ENCODE data around the gene KIF5A. TPM values are rescaled to one million over a fixed set of nuclear protein-coding genes. Genes with fewer than 3 reads are reported as not detected.

The KIF5A gene
- total and polyA plus RNA-seq, 2 of the 4 experiments (the other 2 are of a cell fraction) = 0.15 to 0.18 TPM

- Histone ChIP-seq H3K9me3 (ENCODE audit: control insufficient read depth, insufficient read depth, low read length) (no peaks in the 10 kb centered on the region), H3K4me1 (ENCODE audit: control insufficient read depth, insufficient read depth, low read length) (peaks cover 2% of the 10 kb centered on the region; the same call in 1 of the 2 replicates), H2BK20ac (ENCODE audit: low read depth, low read length) (no peak overlapping the region), H2BK120ac (ENCODE audit: low read depth, low read length) (no peak overlapping the region), H2AFZ (replicated peaks; ENCODE audit: low read length, poor library complexity) (no peak overlapping the region), H3K14ac (replicated peaks; ENCODE audit: low read depth, low read length) (no peak overlapping the region), H3K4ac (ENCODE audit: low read depth, low read length) (no peak overlapping the region), H2AK9ac (replicated peaks; ENCODE audit: low read depth, low read length, poor library complexity) (peak overlapping the region; percentile 63), H3K56ac (ENCODE audit: extremely low read depth, insufficient read depth, low read length) (no peak overlapping the region), H2AK5ac (ENCODE audit: low read depth, low read length) (no peak overlapping the region), H3K36me3 (ENCODE audit: control insufficient read depth, insufficient read depth, low read length) (peaks cover under 1% of the 10 kb centered on the region; the same call in 1 of the 2 replicates), H2BK15ac (ENCODE audit: low read depth, low read length) (no peak overlapping the region), H4K8ac (ENCODE audit: low read depth in 2 of 2, low read length in 2 of 2) (no peak overlapping the region), H3K9me1 (ENCODE audit: insufficient read depth, low read length) (peaks cover 4% of the 10 kb centered on the region; the same call in 1 of the 2 replicates), H3K18ac (ENCODE audit: low read depth, low read length) (no peak overlapping the region), H3K79me1 (ENCODE audit: low read depth in 1 of 2, low read length in 2 of 2) (no peaks in the 10 kb centered on the region), H3K9ac (ENCODE audit: low read depth, low read length) (no peak overlapping the region), H3K27me3 (ENCODE audit: control insufficient read depth, insufficient read depth, low read length) (peaks cover 57% of the 10 kb centered on the region), H3K4me2 (ENCODE audit: low read depth, low read length) (no peak overlapping the region), H4K5ac (ENCODE audit: low read depth, low read length) (no peak overlapping the region), H2BK5ac (ENCODE audit: low read depth, low read length, poor library complexity, severe bottlenecking) (no peak overlapping the region), H3K23ac (ENCODE audit: low read depth, low read length) (no peak overlapping the region), H4K20me1 (ENCODE audit: insufficient read depth, low read length) (no peaks in the 10 kb centered on the region; the same call in 1 of the 2 replicates), H3K4me3 (ENCODE audit: insufficient read depth, low read depth, low read length) (no peak overlapping the region), H3K27ac (ENCODE audit: insufficient read depth, low read length) (no peak overlapping the region), H4K91ac (ENCODE audit: insufficient read depth, low read depth, low read length) (no peak overlapping the region)
- DNase-seq = no peak
- ATAC-seq (ENCODE audit: low read depth) = no peak
- CTCF ChIA-PET = no interaction called here
- POLR2A ChIA-PET (ENCODE audit: unreplicated experiment) = interaction anchor here (0.6 kb wide), 1 partner anchor 27 kb away, joined by 5 read pairs; no protein-coding TSS in a partner anchor
- no peak for TF ChIP-seq BHLHE40 (IDR thresholded peaks at IDR 0.05; ENCODE audit: low read depth, low read length)
- no peak for TF ChIP-seq CEBPB (IDR thresholded peaks at IDR 0.05; ENCODE audit: low read depth, low read length)
- no peak for TF ChIP-seq MAZ (IDR thresholded peaks at IDR 0.05; ENCODE audit: borderline replicate concordance, low read depth, low read length)
- TF ChIP-seq RCOR1 (IDR thresholded peaks at IDR 0.05; ENCODE audit: insufficient replicate concordance, low read length) = no peak
- no peak for TF ChIP-seq ELK1 (IDR thresholded peaks at IDR 0.05; ENCODE audit: borderline replicate concordance, low read depth, low read length)
- TF ChIP-seq MXI1 (IDR thresholded peaks at IDR 0.05; ENCODE audit: borderline replicate concordance, low read depth, low read length) = no peak
- no peak for TF ChIP-seq MAFK (IDR thresholded peaks at IDR 0.05; ENCODE audit: low read depth, low read length)
- TF ChIP-seq USF2 (IDR thresholded peaks at IDR 0.05; ENCODE audit: low read depth, low read length) = no peak
- TF ChIP-seq RFX5 (IDR thresholded peaks at IDR 0.05; ENCODE audit: low read depth, low read length) = no peak
- TF ChIP-seq POLR2A (IDR thresholded peaks at IDR 0.05; ENCODE audit: low read depth, low read length) = no peak
- in situ Hi-C loops (cut with MboI; ENCODE audit: low sequenced_read_pairs) = no loop called here
- BruUV-seq (replicated peaks) = no TSS peak
- dilution Hi-C loops (cut with HindIII; ENCODE audit: low sequenced_read_pairs, unreplicated experiment) = no loop called here
- intact Hi-C loops (cut with micrococcal nuclease) = no loop called here
- WGBS, 2 experiments (ENCODE audit: extremely low coverage in 2 of 2, insufficient read length in 1 of 2) = no CpG with 5 or more reads among the region's 6 CpGs
These were observed 81.1 kb downstream of the KIF5A start for GRCh38 chr12:57630891-57631433.
